Esophagus squamous epithelium (tissue), 4 donors: ENCODE measurements around the gene UBE2I.

Source experiments
- POLR2A ChIP-seq, 4 donors: fragments of 450-650 bp; IDR thresholded peaks; one replicate each; pipeline ENCODE4 v1.6.1; 2017; ENCODE audit warnings: antibody characterized with exemption in 4 of 4, mild to moderate bottlenecking in 4 of 4, moderate library complexity in 3 of 4
- TF ChIP-seq, protein P1 (sequence below), 6 experiments: fragments of 450-650 bp in 4 of 6; fragments of 200-600 bp in 2 of 6; sonication (generic) in 2 of 6; IDR thresholded peaks; one replicate each; pipeline ENCODE4 v1.5.1; 2016 to 2019; ENCODE audit warnings: antibody characterized with exemption in 6 of 6, mild to moderate bottlenecking in 4 of 6, moderate library complexity in 4 of 6

- TF ChIP-seq POLR2A (IDR thresholded peaks at IDR 0.05) = no peak
- TF ChIP-seq, protein P1, sequence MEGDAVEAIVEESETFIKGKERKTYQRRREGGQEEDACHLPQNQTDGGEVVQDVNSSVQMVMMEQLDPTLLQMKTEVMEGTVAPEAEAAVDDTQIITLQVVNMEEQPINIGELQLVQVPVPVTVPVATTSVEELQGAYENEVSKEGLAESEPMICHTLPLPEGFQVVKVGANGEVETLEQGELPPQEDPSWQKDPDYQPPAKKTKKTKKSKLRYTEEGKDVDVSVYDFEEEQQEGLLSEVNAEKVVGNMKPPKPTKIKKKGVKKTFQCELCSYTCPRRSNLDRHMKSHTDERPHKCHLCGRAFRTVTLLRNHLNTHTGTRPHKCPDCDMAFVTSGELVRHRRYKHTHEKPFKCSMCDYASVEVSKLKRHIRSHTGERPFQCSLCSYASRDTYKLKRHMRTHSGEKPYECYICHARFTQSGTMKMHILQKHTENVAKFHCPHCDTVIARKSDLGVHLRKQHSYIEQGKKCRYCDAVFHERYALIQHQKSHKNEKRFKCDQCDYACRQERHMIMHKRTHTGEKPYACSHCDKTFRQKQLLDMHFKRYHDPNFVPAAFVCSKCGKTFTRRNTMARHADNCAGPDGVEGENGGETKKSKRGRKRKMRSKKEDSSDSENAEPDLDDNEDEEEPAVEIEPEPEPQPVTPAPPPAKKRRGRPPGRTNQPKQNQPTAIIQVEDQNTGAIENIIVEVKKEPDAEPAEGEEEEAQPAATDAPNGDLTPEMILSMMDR (IDR thresholded peaks at IDR 0.05) = peak; percentile 69 to 84 (median 75)
Measured at GRCh38 chr16:1300664-1301476, 8.6 kb upstream of the UBE2I start.
